Natural killer cell (primary cell): ENCODE results near the gene THSD7B. TPM values are rescaled to one million over a fixed set of nuclear protein-coding genes. Genes with fewer than 3 reads are reported as not detected.

Source experiments
- ATAC-seq, 3 donors: fragments of 150-1000 bp in 2 of 3; fragments of 200-7000 bp in 1 of 3; cut with Tn5 transposase; 1 replicate in 1 of 3; 2 replicates in 2 of 3; pipeline ENCODE4 v1.10.0; 2021; ENCODE audit warnings: mild to moderate bottlenecking in 2 of 3, moderate library complexity in 2 of 3
- DNase-seq, 2 donors: peaks; one replicate each; pipeline versions ENCODE4 v3.0.0 to v3.0.0-alpha.2; 2013 to 2021; ENCODE audit warnings: mixed read lengths in 1 of 2
- H3K27ac ChIP-seq: one replicate; pipeline ENCODE4 v1.5.1; 2013; ENCODE audit warnings: mild to moderate bottlenecking, low read length
- H3K27me3 ChIP-seq: one replicate; pipeline ENCODE4 v1.6.1; 2013; ENCODE audit warnings: low read length; ENCODE audit not compliant: control insufficient read depth, insufficient read depth
- H3K36me3 ChIP-seq: one replicate; pipeline ENCODE4 v1.6.1; 2013; ENCODE audit warnings: low read length; ENCODE audit not compliant: control insufficient read depth, insufficient read depth
- H3K4me1 ChIP-seq: one replicate; pipeline ENCODE4 v1.6.1; 2013; ENCODE audit warnings: low read length; ENCODE audit not compliant: control insufficient read depth, insufficient read depth
- H3K4me3 ChIP-seq: one replicate; pipeline ENCODE4 v1.5.1; 2013; ENCODE audit warnings: low read length
- H3K9me3 ChIP-seq: one replicate; pipeline ENCODE4 v1.6.1; 2013; ENCODE audit warnings: low read length; ENCODE audit not compliant: control insufficient read depth, insufficient read depth
- H3K27ac Mint-ChIP-seq, 2 donors: one replicate each; pipeline ENCODE4 v1.8.0; 2022; ENCODE audit warnings: mild to moderate bottlenecking in 2 of 2, mixed read lengths in 2 of 2, moderate library complexity in 1 of 2
- H3K27me3 Mint-ChIP-seq, 2 donors: one replicate each; pipeline ENCODE4 v1.8.0; 2022; ENCODE audit warnings: low read depth in 2 of 2, mixed read lengths in 2 of 2
- H3K36me3 Mint-ChIP-seq: one replicate; pipeline ENCODE4 v1.8.0; 2022; ENCODE audit warnings: mixed read lengths
- H3K4me1 Mint-ChIP-seq, 2 donors: one replicate each; pipeline ENCODE4 v1.8.0; 2022; ENCODE audit warnings: mixed read lengths in 2 of 2
- H3K4me3 Mint-ChIP-seq: one replicate; pipeline ENCODE4 v1.8.0; 2022; ENCODE audit warnings: mild to moderate bottlenecking, moderate library complexity, mixed read lengths
- H3K9me3 Mint-ChIP-seq, 2 donors: one replicate each; pipeline ENCODE4 v1.8.0; 2022; ENCODE audit warnings: mixed read lengths in 2 of 2
- CTCF ChIP-seq: fragments of 200-600 bp; IDR thresholded peaks from one replicate; pipeline ENCODE4 v1.8.0; 2022; ENCODE audit warnings: antibody characterized with exemption
- WGBS: methylation state at CpG from one replicate; pipeline ENCODE4 v1.1.7; 2013; ENCODE audit warnings: missing lambda C conversion rate; ENCODE audit not compliant: insufficient coverage; 5-methylcytosine and 5-hydroxymethylcytosine counted together
- intact Hi-C: fragments of 100-400 bp; cut with micrococcal nuclease; formaldehyde crosslinking; loops from one replicate; pipeline ENCODE4 v1.14.2; 2022
- total RNA-seq, 4 donors: library from RNA; stranded (reverse); fragments of 120-200 nt in 1 of 4; gene quantifications; one replicate each; pipeline versions ENCODE4 v1.2.3 to v1.2.4, GENCODE V29; 2013 to 2022

THSD7B gene
- total RNA-seq, 3 donors from 2014 or later (not counting 1 experiment from before 2014, with no cell fraction given) = not detected

DNA sequence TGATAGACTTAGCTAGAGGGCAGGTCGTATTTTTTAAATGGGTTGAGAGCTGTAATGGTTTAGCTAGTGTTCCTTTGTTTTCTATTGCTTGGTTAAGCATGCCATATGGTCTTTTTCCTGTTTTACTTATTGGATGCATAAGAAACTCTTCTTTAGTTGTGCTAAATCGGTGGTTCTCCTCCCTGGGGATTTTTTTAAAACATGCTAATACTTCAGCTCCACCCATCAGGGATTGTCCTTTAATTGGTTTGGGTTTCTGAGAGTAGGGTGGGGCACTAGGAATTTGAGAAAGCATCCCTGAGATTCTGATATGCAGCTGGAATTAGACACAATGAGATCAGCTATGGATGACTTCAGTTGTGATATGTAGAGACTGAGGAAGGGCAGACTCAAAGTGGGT lies 497.2 kb downstream of the THSD7B start:
- DNase-seq = no peak
- 0% methylated on average over 1 of the region's 2 CpGs for WGBS

GRCh38 chr2:137287913-137288639 lies 522.7 kb downstream of the THSD7B start:
- Mint-ChIP-seq H3K4me1 (no peaks in the 10 kb centered on the region), H3K9me3 (peaks cover 12 to 15% of the 10 kb centered on the region in 2 donors), H3K4me3 (no peak overlapping the region), H3K36me3 (peaks cover 9% of the 10 kb centered on the region), H3K27me3 (no peaks in the 10 kb centered on the region), H3K27ac (no peak overlapping the region)
- Histone ChIP-seq H3K4me3 (no peak overlapping the region), H3K9me3 (no peaks in the 10 kb centered on the region), H3K27me3 (no peaks in the 10 kb centered on the region), H3K27ac (no peak overlapping the region), H3K36me3 (no peaks in the 10 kb centered on the region), H3K4me1 (no peaks in the 10 kb centered on the region)
- no peak for TF ChIP-seq CTCF
- DNase-seq (no peak), ATAC-seq (no peak)
- intact Hi-C loops = no loop called here
- 80% methylated on average over 3 of the region's 4 CpGs for WGBS

More for the DNA sequence above, 497.2 kb downstream of the THSD7B start:
- no peak overlapping the region for H3K4me3 ChIP-seq
- H3K27ac ChIP-seq = no peak overlapping the region
- no peaks in the 10 kb centered on the region for H3K9me3 ChIP-seq
- no peaks in the 10 kb centered on the region for H3K27me3 Mint-ChIP-seq
- no peaks in the 10 kb centered on the region for H3K27me3 ChIP-seq
- H3K4me1 ChIP-seq = no peaks in the 10 kb centered on the region
- H3K36me3 Mint-ChIP-seq = no peaks in the 10 kb centered on the region
- intact Hi-C loops = no loop called here
- no peak for TF ChIP-seq CTCF
- H3K9me3 Mint-ChIP-seq = peaks cover 7 to 16% of the 10 kb centered on the region in 2 donors
- H3K36me3 ChIP-seq = no peaks in the 10 kb centered on the region
- no peak overlapping the region for H3K4me3 Mint-ChIP-seq
- no peak for ATAC-seq
- H3K27ac Mint-ChIP-seq = no peak overlapping the region
- H3K4me1 Mint-ChIP-seq = no peaks in the 10 kb centered on the region

- intact Hi-C loops = no loop called here
- no peaks in the 10 kb centered on the region for H3K27me3 ChIP-seq
- no peaks in the 10 kb centered on the region for H3K4me1 ChIP-seq
- Mint-ChIP-seq H3K27ac (no peak overlapping the region), H3K27me3 (no peaks in the 10 kb centered on the region), H3K4me3 (no peak overlapping the region), H3K36me3 (no peaks in the 10 kb centered on the region), H3K9me3 (peaks cover 17 to 23% of the 10 kb centered on the region in 2 donors), H3K4me1 (no peaks in the 10 kb centered on the region)
- H3K36me3 ChIP-seq = no peaks in the 10 kb centered on the region
- no peak overlapping the region for H3K27ac ChIP-seq
- H3K9me3 ChIP-seq = no peaks in the 10 kb centered on the region
- TF ChIP-seq CTCF = no peak
- no peak overlapping the region for H3K4me3 ChIP-seq
- DNase-seq (no peak), ATAC-seq (no peak)
Measured at GRCh38 chr2:137291836-137292570, 526.7 kb downstream of the THSD7B start.
